SHP77 (cell line): ENCODE data around the gene MFAP4.

Experiments
- DNase-seq, 2 experiments: peaks; one replicate each; lab custom pipeline; 2025; lab: John Stamatoyannopoulos, UW

MFAP4 gene

DNA sequence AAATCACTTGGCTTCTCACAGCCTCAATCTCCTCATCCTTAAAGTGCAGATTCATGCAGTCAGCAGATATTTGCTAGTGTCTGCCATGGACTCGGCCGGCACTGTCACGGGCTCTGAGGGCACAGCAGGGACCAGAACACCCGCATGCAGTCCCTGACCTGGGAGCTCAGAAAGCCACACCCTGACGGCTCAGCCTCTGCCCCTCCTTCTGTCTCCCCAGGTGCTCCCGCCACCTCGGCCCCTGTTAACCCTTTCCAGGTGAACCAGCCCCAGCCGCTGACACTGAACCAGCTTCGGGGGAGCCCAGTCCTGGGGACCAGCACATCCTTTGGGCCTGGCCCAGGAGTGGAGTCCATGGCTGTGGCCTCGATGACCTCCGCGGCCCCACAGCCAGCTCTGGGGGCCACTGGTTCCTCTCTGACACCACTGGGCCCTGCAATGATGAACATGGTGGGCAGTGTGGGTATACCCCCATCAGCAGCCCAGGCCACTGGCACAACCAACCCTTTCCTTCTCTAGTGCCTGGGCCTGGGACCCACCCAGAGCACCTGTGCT lies 53.2 kb downstream of the MFAP4 start:
- DNase-seq = no peak
